ENCODE measurements around the gene BST2. TPM values are rescaled to one million over a fixed set of nuclear protein-coding genes. Genes with fewer than 3 reads are reported as not detected.

The BST2 gene
- total RNA-seq, 1 experiment from 2014 or later = 4.4 TPM

Other genes starting within 250 kb of the BST2 start
- 25.5 and 33.5 TPM in 2 replicates for gene USE1, start 190.3 kb downstream of the BST2 start, total RNA-seq (2014; rRNA removed; shearing (Covaris generic))
- gene OCEL1, start 179.4 kb downstream of the BST2 start, total RNA-seq (2014; rRNA removed; shearing (Covaris generic)) = 0.18 and 1.6 TPM in 2 replicates
- 44.5 and 51.8 TPM in 2 replicates for gene NR2F6, start 159.7 kb downstream of the BST2 start, total RNA-seq (2014; rRNA removed; shearing (Covaris generic))
- gene USHBP1, start 140.9 kb downstream of the BST2 start, total RNA-seq (2014; rRNA removed; shearing (Covaris generic)) = not detected in 2 replicates
- gene BABAM1, start 138.2 kb downstream of the BST2 start, total RNA-seq (2014; rRNA removed; shearing (Covaris generic)) = 174 and 192 TPM in 2 replicates
- gene ANKLE1, start 123.7 kb downstream of the BST2 start, total RNA-seq (2014; rRNA removed; shearing (Covaris generic)) = 1.6 and 2.3 TPM in 2 replicates
- gene ABHD8, start 102.2 kb downstream of the BST2 start, total RNA-seq (2014; rRNA removed; shearing (Covaris generic)) = 7.6 and 11.6 TPM in 2 replicates
- 68.9 and 94.4 TPM in 2 replicates for gene MRPL34, start 99.8 kb downstream of the BST2 start, total RNA-seq (2014; rRNA removed; shearing (Covaris generic))
- 50.1 and 63.0 TPM in 2 replicates for gene DDA1, start 96.1 kb downstream of the BST2 start, total RNA-seq (2014; rRNA removed; shearing (Covaris generic))
- 2.5 TPM in 2 replicates for gene ANO8, start 70.8 kb downstream of the BST2 start, total RNA-seq (2014; rRNA removed; shearing (Covaris generic))
- gene GTPBP3, start 68.1 kb downstream of the BST2 start, total RNA-seq (2014; rRNA removed; shearing (Covaris generic)) = 42.5 and 43.1 TPM in 2 replicates
- gene PLVAP, start 28.3 kb downstream of the BST2 start, total RNA-seq (2014; rRNA removed; shearing (Covaris generic)) = not detected in 2 replicates
- 0.69 TPM in 1 of 2 replicates, not detected in the other for gene CCDC194, start 11.4 kb downstream of the BST2 start, total RNA-seq (2014; rRNA removed; shearing (Covaris generic))
- gene MVB12A, start 14.4 kb upstream of the BST2 start, total RNA-seq (2014; rRNA removed; shearing (Covaris generic)) = 82.3 and 102 TPM in 2 replicates
- gene TMEM221, start 43.0 kb upstream of the BST2 start, total RNA-seq (2014; rRNA removed; shearing (Covaris generic)) = not detected in 2 replicates
- not detected in 2 replicates for gene NXNL1, start 55.3 kb upstream of the BST2 start, total RNA-seq (2014; rRNA removed; shearing (Covaris generic))
- 0.98 and 3.7 TPM in 2 replicates for gene SLC27A1, start 64.9 kb upstream of the BST2 start, total RNA-seq (2014; rRNA removed; shearing (Covaris generic))
- gene PGLS, start 106.0 kb upstream of the BST2 start, total RNA-seq (2014; rRNA removed; shearing (Covaris generic)) = 40.8 and 95.0 TPM in 2 replicates
- gene COLGALT1, start 150.0 kb upstream of the BST2 start, total RNA-seq (2014; rRNA removed; shearing (Covaris generic)) = 58.8 and 60.5 TPM in 2 replicates

Data from Daoy (cell line).